GM18861 (cell line): Measurements from ENCODE around the gene KRTAP5-5.
"Not testable (repeated sequence)": the region's sequence is repeated elsewhere in the genome, so short reads cannot be mapped to it uniquely, and the experiment has no call there.

Source experiments
- ATAC-seq: cut with Tn5 transposase; IDR thresholded peaks from one replicate; pipeline ENCODE4 v1.9.1; 2021; ENCODE audit not compliant: unreplicated experiment

KRTAP5-5 gene

GRCh38 chr11:1655168-1656060, 25.8 kb downstream of the KRTAP5-5 start:
- no peak for ATAC-seq

- no peak for ATAC-seq
Measured at GRCh38 chr11:1656061-1656441, 26.5 kb downstream of the KRTAP5-5 start.

GRCh38 chr11:1656670-1657069, 27.1 kb downstream of the KRTAP5-5 start:
- no peak for ATAC-seq

- no peak for ATAC-seq
Measured at GRCh38 chr11:1659506-1659905, 29.9 kb downstream of the KRTAP5-5 start.

- no peak for ATAC-seq
Measured at GRCh38 chr11:1660111-1660867, 30.7 kb downstream of the KRTAP5-5 start.

GRCh38 chr11:1661454-1662269, 32.1 kb downstream of the KRTAP5-5 start:
- not testable (repeated sequence) for ATAC-seq

GRCh38 chr11:1662699-1663283, 33.2 kb downstream of the KRTAP5-5 start:
- ATAC-seq = not testable (repeated sequence)

GRCh38 chr11:1665313-1665712, 35.7 kb downstream of the KRTAP5-5 start:
- ATAC-seq = no peak

GRCh38 chr11:1667121-1667850, 37.7 kb downstream of the KRTAP5-5 start:
- ATAC-seq = no peak

- ATAC-seq = no peak
Measured at GRCh38 chr11:1667906-1668305, 38.3 kb downstream of the KRTAP5-5 start.

- no peak for ATAC-seq
Measured at GRCh38 chr11:1668911-1669473, 39.4 kb downstream of the KRTAP5-5 start.

GRCh38 chr11:1669546-1670218, 40.1 kb downstream of the KRTAP5-5 start:
- no peak for ATAC-seq

GRCh38 chr11:1670457-1670856, 40.9 kb downstream of the KRTAP5-5 start:
- not testable (repeated sequence) for ATAC-seq

- no peak for ATAC-seq
Measured at GRCh38 chr11:1670905-1671371, 41.4 kb downstream of the KRTAP5-5 start.

GRCh38 chr11:1671658-1672057, 42.1 kb downstream of the KRTAP5-5 start:
- no peak for ATAC-seq

GRCh38 chr11:1672613-1673350, 43.2 kb downstream of the KRTAP5-5 start:
- no peak for ATAC-seq

- ATAC-seq = no peak
Measured at GRCh38 chr11:1673446-1674172, 44.0 kb downstream of the KRTAP5-5 start.
